Lung (tissue), 12 donors: ENCODE results near the gene GGA1. TPM values are rescaled to one million over a fixed set of nuclear protein-coding genes. Genes with fewer than 3 reads are reported as not detected.

Source experiments
- ATAC-seq: fragments of 200-7000 bp; cut with Tn5 transposase; one replicate; pipeline ENCODE4 v1.9.1; 2020; ENCODE audit warnings: moderate number of reproducible peaks; ENCODE audit not compliant: insufficient read depth, low FRiP score
- DNase-seq, 3 donors: peaks; one replicate each; pipeline ENCODE4 v3.0.0-alpha.2; 2013 to 2017
- H3K27ac ChIP-seq, 2 donors: one replicate each; pipeline ENCODE4 v1.5.1; 2013; ENCODE audit warnings: mild to moderate bottlenecking in 2 of 2, moderate library complexity in 2 of 2, control low read depth in 1 of 2, inconsistent platforms in 1 of 2, low read depth in 1 of 2, low read length in 1 of 2
- H3K27me3 ChIP-seq, 3 donors: one replicate each; pipeline ENCODE4 v1.5.1; 2013; ENCODE audit warnings: low read length in 2 of 3; ENCODE audit not compliant: control insufficient read depth in 3 of 3, insufficient read depth in 3 of 3
- H3K36me3 ChIP-seq, 4 donors: one replicate each; pipeline ENCODE4 v1.5.1; 2013; ENCODE audit warnings: low read length in 4 of 4, mild to moderate bottlenecking in 1 of 4, moderate library complexity in 1 of 4; ENCODE audit not compliant: control insufficient read depth in 4 of 4, insufficient read depth in 4 of 4
- H3K4me1 ChIP-seq, 5 donors: one replicate each; pipeline ENCODE4 v1.5.1; 2013; ENCODE audit warnings: low read length in 5 of 5, mild to moderate bottlenecking in 2 of 5, moderate library complexity in 1 of 5; ENCODE audit not compliant: control insufficient read depth in 5 of 5, insufficient read depth in 5 of 5
- H3K4me3 ChIP-seq: one replicate; pipeline ENCODE4 v1.5.1; 2013; ENCODE audit warnings: mild to moderate bottlenecking, control low read depth, moderate library complexity
- H3K9ac ChIP-seq, 2 donors: one replicate each; pipeline ENCODE4 v1.5.1; 2013; ENCODE audit warnings: low read length in 2 of 2, control low read depth in 1 of 2; ENCODE audit not compliant: insufficient read depth in 1 of 2
- H3K9me3 ChIP-seq, 4 donors: one replicate each; pipeline ENCODE4 v1.5.1; 2013; ENCODE audit warnings: low read length in 3 of 4, mild to moderate bottlenecking in 1 of 4, moderate library complexity in 1 of 4; ENCODE audit not compliant: control insufficient read depth in 4 of 4, insufficient read depth in 3 of 4
- CTCF ChIP-seq: IDR thresholded peaks from 2 replicates; pipeline ENCODE4 v1.5.1; 2012; ENCODE audit warnings: mild to moderate bottlenecking; ENCODE audit errors: control extremely low read depth, extremely low read depth
- WGBS, 2 donors: extraction: QIAGEN DNeasy Blood & Tissue Kit; methylation state at CpG; one replicate each; pipeline ENCODE4 v1.1.7; 2013; 5-methylcytosine and 5-hydroxymethylcytosine counted together
- polyA plus RNA-seq, 2 donors: library from polyadenylated mRNA; stranded (reverse); fragments of 200-250 nt; gene quantifications; one replicate each; pipeline ENCODE4 v1.2.1, GENCODE V29; 2013
- total RNA-seq, 2 donors: library from RNA; depleted of rRNA in 1 of 2; stranded (reverse); fragments of >200 nt in 1 of 2; gene quantifications; one replicate each; pipeline ENCODE4 v1.2.1, GENCODE V29; 2014 to 2021
- donor health status: control.
- donor health status: control.
- donor health status: Bipolar disorder and iron deficiency.
- donor health status: healthy.
- donor health status: DM: yes; HTN: yes; CAD: no.

Gene GGA1
- total and polyA plus RNA-seq, 4 donors: 51.5 to 72.4 (median 57.5) TPM

- H3K36me3 ChIP-seq: peaks cover 3 to 49% (median 24%) of the 10 kb centered on the region in 4 donors
- no peak for DNase-seq
- peaks cover 0 to 13% (median 3%) of the 10 kb centered on the region in 5 donors for H3K4me1 ChIP-seq
- no peaks in the 10 kb centered on the region for H3K27me3 ChIP-seq
- H3K27ac ChIP-seq: no peak overlapping the region
- H3K9ac ChIP-seq: no peak overlapping the region
- ATAC-seq: no peak
- H3K9me3 ChIP-seq: peaks cover 0 to 1% (median 0%) of the 10 kb centered on the region in 4 donors
- 93 to 97% methylated on average over 27 of the region's 27 CpGs for WGBS, 2 donors
- H3K4me3 ChIP-seq: no peak overlapping the region
- TF ChIP-seq CTCF: no peak
Observed at GRCh38 chr22:37616201-37617083, 7.8 kb downstream of the GGA1 start.

GRCh38 chr22:37617431-37617830, 8.8 kb downstream of the GGA1 start:
- ATAC-seq: no peak

GRCh38 chr22:37618072-37618656, 9.5 kb downstream of the GGA1 start:
- Histone ChIP-seq H3K9ac (no peak overlapping the region), H3K4me1 (peaks cover 0 to 10% (median 3%) of the 10 kb centered on the region in 5 donors)
- ATAC-seq: no peak

More at GRCh38 chr22:37617431-37617830, 8.8 kb downstream of the GGA1 start:
- Histone ChIP-seq H3K9ac (no peak overlapping the region), H3K27ac (no peak overlapping the region), H3K27me3 (no peaks in the 10 kb centered on the region), H3K4me1 (peaks cover 0 to 11% (median 3%) of the 10 kb centered on the region in 5 donors), H3K36me3 (peaks cover 5 to 53% (median 24%) of the 10 kb centered on the region in 4 donors), H3K4me3 (no peak overlapping the region), H3K9me3 (peaks cover 0 to 1% (median 0%) of the 10 kb centered on the region in 4 donors)
- TF ChIP-seq CTCF: no peak
- no peak for DNase-seq
- 96 to 98% methylated on average over 1 of the region's 1 CpG for WGBS, 2 donors

More at GRCh38 chr22:37618072-37618656, 9.5 kb downstream of the GGA1 start:
- Histone ChIP-seq H3K4me3 (no peak overlapping the region), H3K36me3 (peaks cover 5 to 57% (median 25%) of the 10 kb centered on the region in 4 donors), H3K9me3 (peaks cover 0 to 1% (median 0%) of the 10 kb centered on the region in 4 donors), H3K27me3 (no peaks in the 10 kb centered on the region), H3K27ac (no peak overlapping the region)
- 92 to 93% methylated on average over 14 of the region's 14 CpGs for WGBS, 2 donors
- no peak for TF ChIP-seq CTCF
- DNase-seq: no peak
